HG02571 (cell line): ENCODE measurements around the gene MERTK.
"Not testable (repeated sequence)": the region's sequence is repeated elsewhere in the genome, so short reads cannot be mapped to it uniquely, and the experiment has no call there.

ENCODE experiments used
- ATAC-seq: cut with Tn5 transposase; IDR thresholded peaks from one replicate; pipeline ENCODE4 v1.9.1; 2021; ENCODE audit warnings: mild to moderate bottlenecking, moderate library complexity; ENCODE audit not compliant: unreplicated experiment

MERTK gene

DNA sequence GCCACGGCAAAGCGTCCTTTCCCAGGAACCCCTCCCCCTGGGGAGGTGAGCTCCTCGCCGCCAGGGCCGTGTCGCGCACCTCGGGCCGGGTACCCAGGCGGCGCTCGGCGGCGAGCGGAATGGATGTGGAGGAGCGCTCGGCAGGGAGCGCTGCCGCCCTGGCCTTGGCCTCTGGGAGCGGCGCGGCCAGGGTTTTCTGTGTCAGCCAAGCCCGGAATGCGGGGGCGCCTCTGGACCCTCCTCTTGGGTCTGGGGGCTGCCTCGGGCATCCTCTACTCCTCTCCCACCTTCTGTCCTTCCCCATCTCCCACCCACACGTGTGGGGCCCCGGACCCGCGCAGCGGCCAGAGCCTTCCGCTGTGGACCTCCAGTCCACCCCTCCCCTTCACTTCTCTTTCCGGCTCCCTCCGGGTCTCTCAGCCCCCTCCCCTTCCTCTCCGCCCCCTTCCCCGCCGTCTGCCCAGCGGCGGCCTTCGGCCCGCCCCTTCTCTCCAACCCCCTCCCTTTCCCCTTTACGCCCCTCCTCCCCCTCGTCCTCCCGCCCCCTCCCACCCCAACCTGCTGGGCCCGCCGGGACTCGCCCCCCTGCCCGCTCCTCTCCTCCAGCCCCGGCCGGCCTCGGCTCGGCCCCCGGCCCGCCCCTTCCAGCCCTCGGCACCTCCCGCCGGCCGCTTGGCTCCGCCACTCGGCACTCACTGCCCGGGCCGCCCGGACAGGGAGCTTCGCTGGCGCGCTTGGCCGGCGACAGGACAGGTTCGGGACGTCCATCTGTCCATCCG, at the start of gene MERTK:
TSS of gene MERTK (plus strand) at position 684 of the 779 bp plus-strand sequence. CDS start 129 bp downstream, outside the sequence.
- ATAC-seq, result no peak

DNA sequence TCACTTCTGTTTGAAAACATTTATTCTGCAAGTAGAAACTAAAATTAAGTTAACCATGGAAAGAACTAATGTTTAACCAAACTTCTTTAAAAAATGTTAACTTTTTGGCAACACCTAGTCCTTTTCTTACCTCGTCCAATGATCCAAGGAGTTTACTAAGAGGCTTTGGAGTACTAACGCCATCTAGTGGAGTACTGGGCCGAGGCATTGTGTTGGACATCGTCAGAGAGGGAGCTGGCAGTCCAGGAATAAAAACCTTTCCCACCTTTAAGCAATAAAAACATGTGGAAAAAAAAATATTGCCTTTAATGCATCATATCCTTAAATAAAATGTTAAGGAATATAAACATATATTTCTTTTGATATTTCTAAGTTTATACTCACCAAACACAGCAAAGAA, 47.8 kb upstream of the MERTK start:
- not testable (repeated sequence) for ATAC-seq

DNA sequence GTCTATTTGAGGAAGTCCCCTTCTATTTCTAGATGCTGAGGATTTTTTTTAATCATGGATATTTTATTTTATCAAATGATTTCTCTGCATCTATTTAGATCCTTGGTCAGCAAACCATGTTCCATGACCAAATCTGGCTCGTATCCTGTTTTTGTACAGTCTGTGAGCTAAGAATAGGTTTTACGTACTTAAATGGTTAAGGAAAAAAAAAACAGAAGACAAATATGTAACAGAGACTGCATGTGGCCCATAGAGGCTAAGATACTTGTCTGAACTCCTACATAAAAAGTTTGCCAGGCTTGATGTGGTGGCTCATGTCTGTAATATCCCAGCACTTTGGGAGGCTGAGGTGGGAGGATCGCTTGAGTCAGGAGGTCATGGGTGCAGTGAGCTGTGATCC, 45.9 kb upstream of the MERTK start:
- ATAC-seq, result not testable (repeated sequence)

DNA sequence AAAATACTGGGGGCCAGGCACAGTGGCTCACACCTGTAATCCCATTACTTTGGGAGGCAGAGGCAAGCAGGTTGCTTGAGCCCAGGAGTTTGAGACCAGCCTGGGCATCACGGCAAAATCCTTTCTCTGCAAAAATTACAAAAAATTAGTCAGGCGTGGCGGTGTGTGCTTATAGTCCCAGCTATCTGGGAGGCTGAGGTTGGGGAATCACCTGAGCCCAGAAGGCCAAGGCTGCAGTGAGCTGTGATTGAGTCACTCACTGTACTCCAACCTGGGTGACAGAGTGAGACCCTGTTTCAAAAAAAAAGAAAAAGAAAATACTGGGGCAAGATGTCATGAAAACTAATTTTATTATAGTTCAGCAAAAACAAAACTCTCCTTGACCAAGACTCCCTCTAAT, 38.4 kb upstream of the MERTK start:
- not testable (repeated sequence) for ATAC-seq

DNA sequence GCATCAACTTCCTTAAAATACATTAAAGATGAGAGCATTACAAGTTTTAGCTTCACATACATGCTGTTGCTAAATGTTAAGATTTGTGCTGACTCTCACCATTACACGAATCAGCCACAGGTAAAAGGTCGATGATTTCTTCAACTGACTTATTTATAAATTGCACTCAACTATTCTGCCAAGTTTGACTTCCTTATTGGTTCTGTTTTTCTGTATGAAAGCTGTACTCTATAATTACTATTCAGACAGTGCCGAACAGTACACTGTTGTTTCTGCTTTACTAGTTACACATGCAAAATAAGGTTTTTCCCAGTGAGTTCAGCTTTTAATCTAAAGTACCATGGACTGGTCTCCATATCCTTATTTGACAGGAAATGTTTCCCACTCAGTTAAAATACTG, 33.3 kb upstream of the MERTK start:
- not testable (repeated sequence) for ATAC-seq

DNA sequence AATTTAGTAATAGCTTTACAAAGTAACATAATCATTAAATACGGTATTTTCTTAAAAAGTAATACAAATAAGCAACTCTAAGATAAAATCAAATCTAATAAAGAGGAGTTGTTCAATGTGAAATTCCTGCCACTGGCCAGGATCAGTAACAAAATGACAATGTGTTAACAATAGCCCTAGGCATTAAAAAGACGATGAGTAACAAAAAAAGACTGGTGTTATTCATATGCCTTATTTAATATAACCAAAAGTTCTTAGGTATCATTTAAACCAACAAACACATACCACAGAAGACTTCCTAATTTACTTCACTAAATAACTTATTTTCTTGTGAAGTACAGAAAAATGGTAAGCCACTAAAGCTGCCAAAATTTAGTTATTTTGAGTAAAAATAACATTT, 25.6 kb upstream of the MERTK start:
- ATAC-seq, result not testable (repeated sequence)

DNA sequence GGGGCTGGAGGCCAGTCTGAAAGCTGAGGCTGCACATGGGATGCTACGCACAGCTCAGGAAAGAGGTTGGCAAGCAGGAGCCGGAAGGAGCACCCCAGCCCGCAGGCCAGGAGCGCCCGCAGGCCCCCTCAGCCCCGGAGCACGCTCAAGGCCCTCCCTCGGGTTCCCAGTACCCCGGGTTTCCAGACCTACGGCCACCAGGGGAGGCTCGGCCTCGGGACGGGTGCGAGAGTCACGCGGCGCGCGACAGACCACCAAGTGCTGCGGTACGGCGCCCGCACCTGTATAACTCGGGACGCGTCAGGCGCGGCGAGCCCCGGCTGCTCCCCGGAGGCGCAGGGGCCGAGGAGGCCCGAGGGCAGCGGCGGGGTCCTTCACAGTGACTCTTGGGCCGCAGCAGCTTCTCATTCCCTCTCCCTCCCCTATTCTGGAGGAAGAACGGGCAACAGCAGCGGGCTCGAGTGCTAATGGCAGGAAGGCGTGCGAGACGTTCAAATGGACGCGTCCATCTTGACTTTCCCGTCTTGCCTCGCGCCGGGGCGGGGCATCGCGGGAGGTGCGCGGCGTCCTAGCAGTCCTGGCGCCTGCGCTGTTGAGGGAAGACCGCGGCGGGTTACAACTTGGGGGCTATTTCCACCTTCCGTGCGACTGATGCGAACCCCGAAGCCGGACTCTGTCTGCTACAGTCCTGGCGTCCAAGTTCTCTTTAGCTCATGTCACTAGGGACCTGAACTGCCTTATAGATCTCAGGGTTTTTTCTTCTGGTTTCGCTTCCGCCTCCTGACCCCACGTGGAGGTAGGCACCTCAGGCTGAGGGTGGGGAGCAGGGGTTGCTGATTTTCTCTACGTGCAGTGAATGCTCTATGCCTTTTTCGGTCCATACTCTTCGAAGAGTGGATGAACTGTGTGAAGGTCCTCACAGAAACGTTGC, 14.5 kb upstream of the MERTK start, which contains the start of gene ANAPC1:
TSS of gene ANAPC1 (minus strand) at position 533 of the 931 bp plus-strand sequence. CDS start 3,368 bp downstream, outside the sequence.
- peak; percentile 90 for ATAC-seq

DNA sequence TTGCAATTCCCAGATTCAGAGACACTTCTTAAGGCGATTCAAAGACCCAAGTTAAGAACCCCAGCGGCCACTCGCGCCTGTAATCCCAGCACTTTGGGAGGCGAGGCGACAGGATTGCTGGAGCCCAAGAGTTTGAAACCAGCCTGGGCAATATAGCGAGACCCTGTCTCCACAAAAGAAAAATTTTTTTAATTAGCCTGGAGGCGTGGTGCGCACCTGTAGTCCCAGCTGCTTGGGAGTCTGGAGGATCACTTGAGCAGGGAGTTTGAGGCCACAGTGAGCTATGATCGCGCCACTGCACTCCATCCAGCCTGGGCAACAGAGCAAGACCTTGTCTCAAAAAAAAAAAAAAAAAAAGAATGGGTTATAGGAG, 13.8 kb upstream of the MERTK start:
- no peak for ATAC-seq

DNA sequence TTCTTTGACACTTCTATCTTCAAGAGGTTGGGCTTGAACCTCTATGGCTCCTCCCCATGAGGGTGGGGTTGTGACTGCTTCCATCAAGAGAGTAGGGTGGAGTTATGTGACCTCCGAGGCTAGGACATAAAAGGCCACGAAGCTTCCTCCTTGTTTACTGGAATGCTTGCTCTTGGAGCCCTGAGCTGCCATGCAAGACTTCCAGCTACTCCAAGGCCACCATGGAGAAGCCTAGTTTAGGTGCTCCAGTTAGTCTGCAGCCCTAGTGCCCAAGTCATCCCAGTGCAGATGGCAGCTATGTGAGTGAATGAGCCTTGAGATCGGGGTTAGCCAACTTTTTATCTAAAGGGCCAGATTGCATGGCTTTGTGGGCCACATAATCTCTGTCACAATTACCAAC, 2.4 kb upstream of the MERTK start:
- ATAC-seq, result no peak

DNA sequence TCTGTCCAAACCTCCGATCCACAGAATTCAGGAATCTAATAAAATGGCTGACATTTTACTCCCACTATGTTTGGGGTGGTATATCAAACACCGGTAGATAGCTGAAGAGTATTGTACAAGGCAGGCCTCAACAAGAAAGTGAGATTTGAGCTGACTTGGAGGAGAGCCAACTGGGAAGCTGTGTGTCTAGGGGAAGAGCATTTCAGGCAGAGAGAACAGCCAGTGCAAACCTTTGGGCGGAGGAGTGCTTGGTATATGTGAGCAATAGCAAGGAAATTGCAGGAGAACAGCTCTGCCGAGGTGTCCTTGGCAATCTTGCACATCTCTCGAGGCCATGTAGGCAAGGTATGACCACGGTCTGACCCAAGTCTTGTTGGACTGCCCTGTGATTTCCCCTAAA, 1.8 kb upstream of the MERTK start:
- no peak for ATAC-seq

DNA sequence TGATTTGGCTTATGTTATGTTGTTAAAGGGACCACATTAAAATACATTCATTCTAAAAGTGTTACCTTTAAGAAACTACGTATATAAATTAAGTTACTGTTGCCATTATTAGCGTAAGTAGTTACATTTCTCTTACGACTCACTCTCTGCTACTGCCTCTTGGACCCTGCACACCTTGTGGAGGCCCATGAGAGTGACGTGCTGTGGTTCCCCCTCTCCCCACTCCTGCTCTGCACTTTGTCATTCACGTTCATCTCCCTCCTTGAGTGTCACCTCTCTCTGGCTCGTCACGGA, 830 bp upstream of the MERTK start:
- ATAC-seq, result no peak

DNA sequence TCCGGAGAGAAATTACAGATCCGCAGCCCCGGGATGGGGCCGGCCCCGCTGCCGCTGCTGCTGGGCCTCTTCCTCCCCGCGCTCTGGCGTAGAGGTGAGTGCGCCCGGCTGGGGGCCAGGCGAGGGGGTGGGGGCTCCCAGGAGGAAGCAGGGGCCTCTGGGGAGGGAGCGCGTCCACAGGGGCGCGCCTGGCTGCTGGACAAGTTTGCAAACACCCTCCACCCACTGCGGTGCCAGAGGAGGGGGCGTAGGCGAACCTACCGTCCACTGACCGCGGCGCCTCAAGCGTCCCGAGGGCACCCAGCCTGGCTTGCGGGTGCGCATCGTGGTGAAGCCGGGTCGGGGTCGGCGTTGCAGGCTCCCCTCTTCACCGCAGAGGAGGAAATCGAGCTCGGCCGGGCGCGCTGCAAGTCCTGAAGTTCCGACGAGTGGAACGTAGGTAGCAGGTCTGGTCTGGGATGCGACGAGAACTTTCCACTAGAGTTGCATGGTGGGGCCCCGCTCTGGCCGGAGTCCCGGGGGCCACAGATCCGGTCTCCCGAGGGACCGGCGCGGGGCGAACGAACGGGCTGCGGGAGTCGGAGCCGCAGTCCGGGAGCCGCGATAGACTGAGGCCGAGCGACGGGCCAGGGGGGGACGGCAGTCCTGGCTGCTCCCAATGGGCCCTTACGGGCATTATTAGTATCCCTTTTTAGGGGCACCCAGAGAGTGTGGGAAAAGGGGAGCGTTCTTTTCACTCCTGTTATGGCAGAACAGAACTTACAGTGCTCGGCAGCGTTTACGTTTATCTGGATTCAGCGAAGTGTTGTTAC, 502 bp downstream of the MERTK start:
- ATAC-seq, result no peak

DNA sequence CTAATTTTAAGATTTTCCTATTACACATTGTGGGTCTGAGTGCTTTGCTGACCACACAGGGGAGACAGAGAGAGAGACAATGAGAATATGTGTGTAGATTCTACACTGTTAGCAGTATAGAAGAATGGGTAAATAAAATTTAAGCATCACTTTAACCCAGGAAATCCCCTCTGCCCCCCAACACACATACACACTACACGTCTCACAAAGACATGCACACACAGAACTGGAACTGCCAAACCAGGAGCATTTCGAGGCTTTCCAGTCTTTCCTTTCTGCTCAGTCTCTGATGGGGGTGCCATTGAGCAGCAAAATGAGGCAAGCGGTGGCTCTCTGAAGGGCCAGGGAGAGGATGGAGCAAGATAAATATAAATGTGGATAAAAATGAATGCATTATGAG, 2.5 kb downstream of the MERTK start:
- no peak for ATAC-seq

DNA sequence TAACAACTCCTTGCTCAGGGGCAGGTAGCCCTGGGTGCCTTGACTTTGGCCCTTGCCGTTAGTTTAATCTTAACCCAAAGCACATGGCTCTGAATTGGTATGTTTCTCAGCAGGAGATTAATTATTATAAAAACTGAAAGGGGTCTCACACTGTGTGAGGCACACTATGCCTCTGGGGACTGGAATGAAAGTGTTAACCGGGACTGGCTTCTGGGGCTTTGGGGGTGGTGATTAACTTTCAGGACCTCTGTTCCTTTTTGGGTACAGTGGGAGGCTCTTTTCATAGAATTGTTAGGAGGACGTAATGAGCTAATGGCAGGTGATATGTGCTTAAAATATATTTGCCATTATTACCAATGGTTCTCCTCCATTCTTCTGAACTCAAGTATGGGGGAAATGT, 5.1 kb downstream of the MERTK start:
- ATAC-seq, result no peak

DNA sequence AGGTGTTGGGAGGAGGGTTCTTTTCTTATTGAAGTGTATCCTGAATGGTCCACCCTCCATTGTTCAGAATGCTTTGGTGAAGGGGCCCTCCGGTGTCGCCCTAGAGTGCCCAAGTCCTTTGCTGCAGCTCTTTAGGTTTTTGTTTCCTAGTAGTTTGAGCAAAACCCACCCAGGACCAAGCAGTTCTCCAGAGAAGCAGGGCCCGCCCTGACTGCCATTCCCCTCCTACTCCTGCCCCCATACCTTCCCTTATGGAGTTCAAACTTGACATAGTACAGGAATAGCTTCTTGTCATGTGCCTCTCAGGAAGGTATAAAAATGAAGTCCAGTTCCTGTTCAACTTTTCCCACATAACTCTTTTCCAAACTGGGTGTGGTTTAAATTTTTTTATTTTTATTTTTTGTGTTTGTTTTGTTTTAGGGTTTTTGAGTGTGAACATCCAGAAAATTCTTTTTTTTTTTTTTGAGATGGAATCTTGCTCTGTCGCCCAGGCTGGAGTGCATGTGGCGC, 5.6 kb downstream of the MERTK start:
- no peak for ATAC-seq

DNA sequence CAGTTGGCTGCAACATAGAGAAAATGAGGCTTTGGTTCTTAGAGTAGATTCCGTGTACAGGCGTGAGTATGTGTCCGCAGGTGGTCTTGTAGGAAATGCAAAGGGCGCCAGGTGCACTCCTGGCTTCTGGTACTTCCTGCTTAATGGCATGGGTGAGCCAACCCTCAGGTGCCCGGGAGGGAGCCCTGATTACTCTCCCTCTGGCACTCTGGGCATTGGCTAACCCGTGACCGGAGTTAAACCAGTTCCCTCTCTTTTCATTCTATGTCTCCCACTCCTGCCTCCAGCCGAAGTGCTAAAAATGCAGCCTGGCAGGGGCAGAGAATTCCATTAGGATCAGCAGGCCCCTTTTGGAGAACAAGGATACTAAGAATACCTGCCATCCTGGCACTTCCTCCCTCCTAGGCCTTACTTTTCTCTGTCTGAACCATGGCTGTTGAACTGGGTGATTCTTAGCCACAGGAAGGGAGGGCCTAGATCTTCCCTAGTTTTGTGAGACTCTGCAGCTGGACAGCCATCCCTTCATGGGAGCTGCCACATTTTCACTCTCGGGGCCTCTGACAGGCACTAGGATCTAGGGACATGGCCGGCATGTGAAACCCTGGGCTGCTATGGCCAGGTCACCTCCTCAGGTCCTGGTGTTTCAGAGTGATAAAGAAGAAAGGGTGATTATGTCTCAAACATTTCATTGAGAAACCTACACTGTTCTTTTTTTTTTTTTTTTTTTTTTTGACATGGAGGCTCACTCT, 6.5 kb downstream of the MERTK start:
- no peak for ATAC-seq

DNA sequence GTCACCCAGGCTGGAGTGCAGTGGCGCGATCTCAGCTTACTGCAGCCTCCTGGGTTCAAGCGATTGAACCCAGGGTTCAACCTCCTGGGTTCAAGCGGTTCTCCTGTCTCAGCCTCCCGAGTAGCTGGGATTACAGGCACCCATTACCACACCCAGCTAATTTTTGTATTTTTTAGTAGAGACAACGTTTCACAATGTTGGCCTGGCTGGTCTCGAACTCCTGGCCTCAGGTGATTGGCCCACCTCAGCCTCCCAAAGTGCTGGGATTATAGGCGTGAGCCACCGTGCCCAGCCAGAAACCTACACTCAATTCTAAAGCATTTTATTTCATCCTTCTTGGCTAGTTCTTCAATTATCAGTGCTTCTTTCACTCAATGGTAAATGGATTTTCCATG, 7.1 kb downstream of the MERTK start:
- ATAC-seq, result not testable (repeated sequence)

DNA sequence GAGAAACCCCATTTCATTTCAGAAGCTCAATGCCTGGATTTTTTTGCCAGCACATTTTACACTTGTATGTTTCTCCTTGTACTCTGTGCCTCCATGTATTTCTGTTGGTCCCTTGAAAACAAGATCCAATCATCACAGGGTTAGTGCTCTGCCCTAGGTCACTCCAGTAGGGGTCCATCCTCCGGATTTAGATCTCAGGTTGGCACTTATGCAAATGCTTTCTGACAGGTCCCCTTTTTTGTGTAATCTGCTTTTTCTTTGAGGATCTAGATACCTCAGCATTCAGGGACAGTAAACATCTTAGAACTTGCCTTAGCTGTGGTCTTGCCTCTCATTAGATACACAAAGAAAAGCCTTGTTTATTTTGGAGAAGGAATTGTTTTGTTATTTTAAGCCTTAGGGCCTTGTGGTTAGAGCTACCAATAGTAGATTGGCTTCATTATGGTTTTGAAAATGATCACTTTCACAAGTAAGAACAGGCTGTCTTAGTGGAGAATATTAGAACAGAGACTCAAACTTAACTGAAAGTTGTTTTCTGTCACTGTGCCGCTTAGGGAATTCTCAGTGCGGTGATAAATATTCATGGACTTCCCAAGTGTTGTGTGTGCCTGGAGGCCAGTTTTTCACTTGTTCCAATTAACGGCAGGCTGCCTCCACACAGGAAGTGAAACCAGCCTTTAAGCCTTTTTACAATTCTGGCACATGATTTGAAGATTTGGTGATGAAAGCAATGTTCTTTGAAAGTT, 7.8 kb downstream of the MERTK start:
- ATAC-seq, result no peak

DNA sequence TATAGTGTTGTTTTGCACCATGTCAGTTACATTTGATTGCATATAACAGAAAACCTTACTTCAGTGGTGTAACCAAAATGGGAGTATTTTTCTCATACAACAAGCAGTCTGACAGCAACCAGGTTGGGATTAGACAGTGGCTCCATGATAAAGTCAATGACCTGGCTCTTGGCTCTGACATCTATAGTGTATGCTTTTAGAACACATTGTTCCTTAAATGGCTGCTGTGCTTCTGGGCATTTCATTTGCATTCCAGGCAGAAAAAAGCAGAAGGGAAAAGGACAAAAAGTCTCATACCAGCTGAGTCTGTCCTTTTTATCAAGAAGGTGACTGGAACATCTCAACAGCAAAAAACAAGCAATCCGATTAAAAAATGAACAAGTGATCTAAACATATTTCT, 10.2 kb downstream of the MERTK start:
- ATAC-seq, result no peak

DNA sequence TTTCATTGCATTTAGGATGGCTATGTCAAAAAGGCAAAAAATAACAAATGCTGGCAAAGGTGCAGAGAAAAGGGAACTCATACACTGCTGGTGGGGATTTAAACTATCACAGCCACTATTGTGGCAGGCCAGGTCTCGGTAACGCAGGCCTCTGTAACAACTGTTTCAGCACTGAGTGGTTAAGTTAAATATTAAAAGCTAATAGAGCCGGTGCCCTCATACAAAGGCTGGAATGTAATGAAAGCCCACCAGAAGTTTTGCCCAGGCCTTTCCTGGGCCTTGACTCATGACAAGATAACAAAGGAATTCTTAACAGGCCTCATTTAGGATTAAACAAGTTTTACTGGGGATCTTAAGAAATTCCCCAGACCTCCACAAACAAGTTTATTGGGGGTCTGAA, 10.7 kb downstream of the MERTK start:
- ATAC-seq, result no peak
